ENCODE data around the gene STAG1. TPM values are rescaled to one million over a fixed set of nuclear protein-coding genes. Genes with fewer than 3 reads are reported as not detected.
"Not testable (repeated sequence)": the region's sequence is repeated elsewhere in the genome, so short reads cannot be mapped to it uniquely, and the experiment has no call there.

Gene STAG1
- total RNA-seq, 1 experiment from 2014 or later: 34.6 TPM

GRCh38 chr3:136559896-136560295 is 192.3 kb downstream of the STAG1 start:
- no peak overlapping the region for H3K23ac ChIP-seq (ENCODE audit: insufficient read length, low read depth, low read length)
- H3K27me3 Mint-ChIP-seq (ENCODE audit: low read depth): no peaks in the 10 kb centered on the region
- H4K5ac ChIP-seq (ENCODE audit: insufficient read length, low read depth, low read length): no peak overlapping the region
- H3K4me1 ChIP-seq (ENCODE audit: insufficient read depth, low read length): no peaks in the 10 kb centered on the region
- no peak overlapping the region for H2BK20ac ChIP-seq (ENCODE audit: low read depth, low read length, poor library complexity, severe bottlenecking)
- H2BK5ac ChIP-seq (ENCODE audit: insufficient read length, low read length): no peak overlapping the region
- H2AFZ ChIP-seq (ENCODE audit: low read length): no peak overlapping the region
- no peak overlapping the region for H2AK5ac ChIP-seq (ENCODE audit: insufficient read length, low read length)
- H3K4me1 Mint-ChIP-seq: peaks cover 32 to 33% of the 10 kb centered on the region in 2 experiments
- H3K18ac ChIP-seq (ENCODE audit: insufficient read length, low read depth, low read length): no peak overlapping the region
- no peak for TF ChIP-seq CTCF (conservative IDR thresholded peaks at IDR 0.05)
- no peak overlapping the region for H3K14ac ChIP-seq (ENCODE audit: insufficient read depth, low read length)
- no peaks in the 10 kb centered on the region for H3K79me2 ChIP-seq (ENCODE audit: insufficient read depth, low read length)
- H2BK120ac ChIP-seq (ENCODE audit: low read depth, low read length, poor library complexity, severe bottlenecking): no peak overlapping the region
- H3K56ac ChIP-seq (ENCODE audit: insufficient read length, low read depth, low read length): no peak overlapping the region
- no peaks in the 10 kb centered on the region for H3K79me1 ChIP-seq (ENCODE audit: insufficient read depth, low read depth, low read length, poor library complexity, severe bottlenecking)
- no peaks in the 10 kb centered on the region for H3K9me3 ChIP-seq (ENCODE audit: control insufficient read depth, low read depth, low read length)
- no peak for DNase-seq
- no peak overlapping the region for H2BK15ac ChIP-seq (ENCODE audit: low read depth, low read length)
- peaks cover 0 to 3% of the 10 kb centered on the region in 2 experiments; a peak in 1 of 5 replicates for H3K9me3 Mint-ChIP-seq
- H3K4me3 Mint-ChIP-seq: no peak overlapping the region
- no CpG with 5 or more reads among the region's 2 CpGs for WGBS (ENCODE audit: extremely low coverage, insufficient read length, low lambda C conversion rate)
- H3K27me3 ChIP-seq (ENCODE audit: insufficient read depth, low read length): no peaks in the 10 kb centered on the region
- no peak overlapping the region for H2BK12ac ChIP-seq (ENCODE audit: insufficient read length, low read depth, low read length)
- no peaks in the 10 kb centered on the region for H3K23me2 ChIP-seq (ENCODE audit: insufficient read length, low read depth, low read length, poor library complexity, severe bottlenecking)
- H4K8ac ChIP-seq (replicated peaks; ENCODE audit: insufficient read length, low read depth, low read length): no peak overlapping the region
- no peak overlapping the region for H3K27ac ChIP-seq (ENCODE audit: insufficient read length, low read depth, low read length)
- H4K91ac ChIP-seq (ENCODE audit: insufficient read length, low read depth, low read length): no peak overlapping the region
- H4K20me1 ChIP-seq (ENCODE audit: control insufficient read depth, insufficient read depth, insufficient read length): no peaks in the 10 kb centered on the region
- no peak overlapping the region for H3T11ph ChIP-seq (ENCODE audit: low read length)
- H3K4me2 ChIP-seq (ENCODE audit: insufficient read depth, insufficient read length, low read length): no peak overlapping the region
- peaks cover 0 to 2% (median 0%) of the 10 kb centered on the region in 3 experiments; a peak in 2 of 7 replicates for H3K36me3 Mint-ChIP-seq (ENCODE audit: insufficient read depth in 1 of 3, low read depth in 3 of 3)
- H3K27ac Mint-ChIP-seq: no peak overlapping the region
- no peak overlapping the region for H3K9ac ChIP-seq (ENCODE audit: extremely low read depth, insufficient read length, low read length)
- no peak overlapping the region for H3K4ac ChIP-seq (ENCODE audit: low read depth, low read length)

- WGBS (ENCODE audit: extremely low coverage, insufficient read length, low lambda C conversion rate): no CpG with 5 or more reads among the region's 1 CpG
- not testable (repeated sequence) for H3K27ac Mint-ChIP-seq; H3K18ac ChIP-seq (ENCODE audit: insufficient read length, low read depth, low read length); H2AFZ ChIP-seq (ENCODE audit: low read length); H2BK12ac ChIP-seq (ENCODE audit: insufficient read length, low read depth, low read length); H4K5ac ChIP-seq (ENCODE audit: insufficient read length, low read depth, low read length); H3K9ac ChIP-seq (ENCODE audit: extremely low read depth, insufficient read length, low read length); H2BK15ac ChIP-seq (ENCODE audit: low read depth, low read length); H3K36me3 Mint-ChIP-seq (ENCODE audit: insufficient read depth in 1 of 3, low read depth in 3 of 3); H3K9me3 Mint-ChIP-seq; H4K91ac ChIP-seq (ENCODE audit: insufficient read length, low read depth, low read length); H3K56ac ChIP-seq (ENCODE audit: insufficient read length, low read depth, low read length); H3K27me3 Mint-ChIP-seq (ENCODE audit: low read depth); H3K27ac ChIP-seq (ENCODE audit: insufficient read length, low read depth, low read length); H3K23ac ChIP-seq (ENCODE audit: insufficient read length, low read depth, low read length); H3K79me2 ChIP-seq (ENCODE audit: insufficient read depth, low read length); H3K9me3 ChIP-seq (ENCODE audit: control insufficient read depth, low read depth, low read length); H3T11ph ChIP-seq (ENCODE audit: low read length); H2AK5ac ChIP-seq (ENCODE audit: insufficient read length, low read length); H2BK5ac ChIP-seq (ENCODE audit: insufficient read length, low read length); H3K14ac ChIP-seq (ENCODE audit: insufficient read depth, low read length); H3K4me1 ChIP-seq (ENCODE audit: insufficient read depth, low read length); H3K79me1 ChIP-seq (ENCODE audit: insufficient read depth, low read depth, low read length, poor library complexity, severe bottlenecking); H3K4ac ChIP-seq (ENCODE audit: low read depth, low read length); H4K8ac ChIP-seq (replicated peaks; ENCODE audit: insufficient read length, low read depth, low read length); H3K4me2 ChIP-seq (ENCODE audit: insufficient read depth, insufficient read length, low read length); H3K4me3 Mint-ChIP-seq; H2BK120ac ChIP-seq (ENCODE audit: low read depth, low read length, poor library complexity, severe bottlenecking); H3K27me3 ChIP-seq (ENCODE audit: insufficient read depth, low read length); DNase-seq; H2BK20ac ChIP-seq (ENCODE audit: low read depth, low read length, poor library complexity, severe bottlenecking); H3K23me2 ChIP-seq (ENCODE audit: insufficient read length, low read depth, low read length, poor library complexity, severe bottlenecking); H4K20me1 ChIP-seq (ENCODE audit: control insufficient read depth, insufficient read depth, insufficient read length)
- peaks cover 12 to 22% of the 10 kb centered on the region in 2 experiments for H3K4me1 Mint-ChIP-seq
Observed at GRCh38 chr3:136549461-136549860, 202.7 kb downstream of the STAG1 start.

Measured in H9 (cell line).